GM15510 (cell line): ENCODE results near the gene TSPAN31.
A peak's percentile ranks its signal among the peaks of the same experiment; 100 is the strongest.

Experiments used
- POLR2A ChIP-seq: IDR thresholded peaks from 3 replicates; pipeline ENCODE4 v1.6.1; 2011; ENCODE audit warnings: borderline replicate concordance; ENCODE audit not compliant: insufficient read length; ENCODE audit errors: extremely low read depth

The TSPAN31 gene

DNA sequence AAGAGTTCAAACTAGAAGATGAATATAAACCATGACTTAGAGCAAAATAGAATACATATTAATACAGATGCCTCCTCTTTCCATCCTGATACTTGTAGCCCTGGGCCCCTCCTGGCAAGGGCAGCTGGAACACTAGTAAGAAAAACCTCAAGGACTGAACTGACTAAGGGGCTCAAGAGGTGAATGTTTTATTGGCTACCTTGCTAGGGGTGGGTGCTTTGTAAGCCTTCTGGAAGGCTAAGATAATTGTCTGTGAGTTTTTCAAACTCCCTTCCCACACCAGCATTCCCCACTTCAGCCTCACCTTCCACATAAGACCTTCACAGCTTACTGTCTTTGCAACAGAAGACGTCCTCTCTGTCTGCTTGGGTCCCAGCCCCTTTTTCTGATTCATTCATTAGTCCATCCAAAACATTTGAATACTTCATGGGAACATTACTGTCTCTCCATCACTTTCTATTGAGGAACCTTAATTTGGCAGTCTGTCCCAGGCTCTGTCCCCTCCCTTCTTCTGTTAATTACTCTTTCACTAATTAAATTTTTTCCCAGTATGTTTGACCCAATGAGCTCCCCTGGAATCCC lies 9.0 kb downstream of the TSPAN31 start:
- no peak for TF ChIP-seq POLR2A

DNA sequence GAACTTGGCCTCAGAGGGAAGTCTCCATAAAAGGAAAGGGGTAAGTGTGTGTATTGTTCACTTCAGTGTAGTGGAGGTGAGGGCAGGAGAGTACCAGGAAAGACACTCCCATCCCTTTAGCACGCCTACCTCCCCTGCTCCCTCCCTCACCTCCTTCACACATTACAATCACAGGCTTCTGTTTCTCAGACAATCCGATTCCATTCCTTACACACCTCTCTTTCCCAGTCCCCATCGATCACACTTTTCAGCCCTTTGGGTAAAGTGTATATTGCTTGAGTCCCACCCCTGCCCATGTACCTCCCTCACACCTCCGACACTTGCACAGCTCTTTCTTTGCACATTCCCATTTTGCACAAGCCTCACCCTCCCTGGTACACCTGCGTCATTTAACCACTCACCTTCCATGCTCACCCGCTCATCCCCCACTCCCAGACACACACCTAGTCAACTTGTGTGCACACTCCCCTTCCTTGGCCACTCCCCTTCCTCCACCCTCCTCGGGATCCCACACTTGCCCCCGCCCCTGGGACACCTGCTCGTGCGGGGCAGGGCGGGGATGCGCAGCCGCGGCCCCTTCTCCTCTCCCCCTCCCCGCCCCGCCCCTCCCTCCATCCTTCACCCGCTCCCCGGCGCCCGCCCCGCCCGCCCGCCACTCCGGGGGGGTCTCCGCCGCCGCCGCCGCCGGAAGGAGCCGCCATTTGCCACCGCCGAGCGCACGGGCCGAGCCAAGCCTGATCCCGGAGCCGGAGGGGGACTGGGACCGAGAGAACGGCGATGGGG lies 9.8 kb downstream of the TSPAN31 start, which contains the start of gene MARCHF9:
Gene MARCHF9, plus strand, starts transcription at position 693 of the 783 bp plus-strand sequence. CDS start 426 bp downstream, outside the sequence.
- peak; percentile 34 for TF ChIP-seq POLR2A

DNA sequence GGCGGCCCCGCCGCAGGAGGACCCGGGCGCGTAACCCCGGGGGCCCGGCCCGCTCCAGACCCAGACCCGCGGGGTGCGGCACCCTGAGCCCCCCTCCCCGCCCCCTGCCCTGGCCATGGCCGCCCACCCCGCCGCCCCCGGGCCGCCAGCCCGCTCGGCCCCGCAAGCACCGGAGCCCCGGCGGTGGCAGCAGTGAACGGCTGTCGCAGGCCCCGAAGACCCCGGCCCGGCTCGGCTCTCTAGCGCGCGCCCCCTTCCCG lies 10.3 kb downstream of the TSPAN31 start:
- no peak for TF ChIP-seq POLR2A

DNA sequence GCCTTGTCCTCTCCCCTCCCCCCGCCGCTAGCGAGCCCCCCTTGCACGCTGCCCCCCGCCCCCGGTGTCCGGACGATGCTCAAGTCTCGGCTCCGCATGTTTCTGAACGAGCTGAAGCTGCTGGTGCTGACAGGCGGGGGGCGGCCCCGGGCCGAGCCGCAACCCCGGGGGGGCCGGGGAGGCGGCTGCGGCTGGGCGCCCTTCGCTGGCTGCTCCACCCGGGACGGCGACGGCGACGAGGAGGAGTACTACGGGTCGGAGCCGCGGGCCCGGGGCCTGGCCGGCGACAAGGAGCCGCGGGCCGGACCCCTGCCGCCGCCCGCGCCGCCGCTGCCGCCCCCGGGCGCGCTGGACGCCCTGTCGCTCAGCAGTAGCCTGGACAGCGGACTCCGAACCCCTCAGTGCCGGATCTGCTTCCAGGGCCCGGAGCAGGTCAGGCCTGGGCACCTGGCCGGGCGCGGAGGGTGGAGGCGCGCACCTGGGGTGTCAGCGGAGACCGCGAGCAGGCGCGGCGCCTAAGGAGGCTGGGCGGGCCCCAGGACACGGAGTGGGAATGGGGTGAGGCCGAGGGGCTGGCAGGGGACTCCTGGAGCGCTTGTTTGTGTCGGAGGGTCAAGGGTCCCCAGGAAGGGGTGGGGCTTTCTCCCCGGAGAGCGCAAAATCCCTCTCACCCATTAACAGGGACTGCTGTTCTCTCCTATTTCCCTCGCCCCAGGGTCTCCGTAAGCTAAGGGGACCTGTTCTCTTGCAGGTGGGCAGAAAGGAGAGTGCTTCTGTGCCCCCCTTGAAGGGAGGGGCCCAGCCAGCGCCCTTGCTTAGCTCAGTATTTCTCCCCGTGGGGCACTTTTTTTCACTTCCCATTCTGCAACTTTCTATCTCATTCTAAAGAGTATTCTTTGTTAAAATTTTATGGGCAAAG lies 10.9 kb downstream of the TSPAN31 start:
- no peak for TF ChIP-seq POLR2A

DNA sequence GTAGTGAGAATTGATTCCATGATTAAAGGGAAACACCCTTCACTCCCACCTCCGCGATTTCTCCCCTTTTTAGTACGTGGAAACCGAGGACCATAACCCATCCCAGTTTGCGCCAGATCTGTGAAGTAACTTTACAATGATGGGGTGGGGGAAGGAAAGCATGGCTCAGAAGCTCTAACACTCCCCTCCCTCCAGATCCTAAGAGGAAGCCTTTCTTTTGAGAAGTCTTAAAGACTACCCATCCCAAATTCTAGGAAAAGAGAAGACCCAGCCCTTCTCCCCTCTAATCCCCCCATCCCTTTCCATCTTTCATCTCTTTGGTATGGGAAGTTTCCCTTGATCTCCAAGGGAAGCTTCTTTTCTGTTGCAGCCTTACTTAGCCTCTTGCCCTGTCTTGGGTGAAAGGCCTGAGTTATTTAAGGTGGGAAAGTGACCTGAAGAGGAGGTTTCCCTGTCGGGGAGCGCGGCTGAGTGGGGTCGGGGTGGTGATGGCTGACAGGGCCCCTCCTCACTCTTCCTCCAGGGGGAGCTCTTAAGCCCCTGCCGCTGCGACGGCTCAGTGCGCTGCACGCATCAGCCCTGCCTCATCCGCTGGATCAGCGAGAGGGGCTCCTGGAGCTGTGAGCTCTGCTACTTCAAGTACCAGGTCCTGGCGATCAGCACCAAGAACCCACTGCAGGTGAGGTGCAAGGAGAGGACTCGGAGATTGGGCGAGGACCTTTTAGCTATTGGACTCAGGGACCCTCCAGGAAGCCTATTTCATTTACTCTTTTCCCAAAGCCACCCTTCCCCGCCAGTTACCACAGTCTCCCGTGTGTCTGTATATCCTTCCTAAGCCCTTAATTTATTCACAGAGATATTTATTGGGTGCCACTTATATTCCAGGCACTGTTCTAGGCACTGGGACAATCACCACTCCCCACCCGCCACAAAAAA lies 11.8 kb downstream of the TSPAN31 start:
- no peak for TF ChIP-seq POLR2A

DNA sequence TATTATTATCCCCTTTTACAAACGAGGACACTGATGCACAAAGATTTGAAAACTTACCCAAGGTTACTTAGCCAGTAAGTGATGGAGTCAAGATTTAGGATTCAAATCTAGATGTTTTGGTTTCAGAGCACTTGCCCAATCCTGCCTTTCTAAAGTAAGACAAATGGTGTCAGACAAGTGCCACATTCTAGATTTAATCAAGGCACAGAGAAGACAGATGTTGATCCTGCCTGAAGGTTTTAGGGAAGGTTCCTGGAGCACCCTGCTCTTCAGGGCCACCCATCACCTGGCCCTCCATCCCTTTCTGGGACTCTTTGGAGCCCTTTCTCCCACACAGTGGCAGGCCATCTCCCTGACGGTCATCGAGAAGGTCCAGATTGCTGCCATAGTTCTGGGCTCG lies 12.9 kb downstream of the TSPAN31 start:
- TF ChIP-seq POLR2A, result no peak

DNA sequence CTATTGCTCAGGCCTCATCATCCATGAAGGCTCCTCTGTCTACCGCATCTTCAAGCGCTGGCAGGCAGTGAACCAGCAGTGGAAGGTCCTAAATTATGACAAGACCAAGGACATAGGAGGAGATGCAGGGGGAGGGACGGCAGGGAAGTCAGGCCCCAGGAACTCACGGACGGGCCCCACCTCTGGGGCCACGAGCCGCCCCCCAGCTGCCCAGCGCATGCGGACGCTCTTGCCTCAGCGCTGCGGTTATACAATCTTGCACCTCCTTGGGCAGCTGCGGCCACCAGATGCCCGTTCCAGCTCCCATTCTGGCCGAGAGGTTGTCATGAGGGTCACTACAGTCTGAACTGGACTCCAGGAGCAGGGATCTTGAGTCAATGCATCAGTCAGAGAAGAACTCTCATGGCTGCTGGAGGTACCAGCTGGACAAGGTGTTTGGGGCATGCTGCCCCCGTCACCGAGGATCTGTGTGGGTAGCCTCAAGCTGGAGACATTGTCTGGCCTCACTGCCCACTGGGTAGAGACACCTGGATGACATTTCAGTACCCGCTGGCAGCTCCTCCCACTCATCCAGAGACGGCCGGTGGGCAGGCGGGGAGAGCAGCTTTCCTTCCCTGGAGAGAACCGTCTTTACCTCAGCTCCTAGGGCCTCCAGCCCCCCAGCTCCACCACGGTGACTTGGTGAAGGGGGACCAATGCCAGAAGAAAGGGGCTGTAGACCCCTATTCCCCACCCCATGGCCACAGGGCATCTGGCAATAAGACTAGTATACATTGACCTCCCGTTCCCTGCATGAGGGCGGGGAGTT lies 13.9 kb downstream of the TSPAN31 start:
- no peak for TF ChIP-seq POLR2A

DNA sequence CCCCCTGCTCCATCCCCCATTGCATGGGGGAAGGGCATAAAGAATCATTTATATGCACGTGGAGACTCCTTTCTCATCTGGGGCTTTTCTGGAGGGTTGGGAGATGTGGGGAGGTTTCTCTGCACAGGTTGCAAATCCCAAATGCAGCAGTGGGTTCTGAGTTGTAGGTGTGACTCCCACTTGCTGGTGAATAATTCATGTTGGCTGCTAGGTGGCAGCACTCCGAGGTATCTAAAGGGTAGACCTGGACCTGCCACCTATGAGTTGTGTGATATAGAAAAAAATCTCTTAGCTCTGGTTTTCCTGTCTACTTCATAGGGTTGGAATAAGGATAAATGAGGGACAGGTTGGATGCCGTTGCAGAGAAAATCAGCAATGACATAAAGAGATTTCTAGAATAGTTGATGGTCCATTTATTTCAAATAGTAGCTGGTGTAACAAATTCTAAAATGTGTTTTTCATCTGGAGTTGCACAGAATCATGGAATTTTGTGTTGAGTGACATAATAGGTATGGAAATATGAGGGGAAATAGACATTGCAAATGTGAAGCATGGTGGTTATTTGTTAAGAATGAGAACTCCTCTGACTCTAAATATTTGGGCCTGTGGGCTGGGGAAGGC lies 14.6 kb downstream of the TSPAN31 start:
- no peak for TF ChIP-seq POLR2A

DNA sequence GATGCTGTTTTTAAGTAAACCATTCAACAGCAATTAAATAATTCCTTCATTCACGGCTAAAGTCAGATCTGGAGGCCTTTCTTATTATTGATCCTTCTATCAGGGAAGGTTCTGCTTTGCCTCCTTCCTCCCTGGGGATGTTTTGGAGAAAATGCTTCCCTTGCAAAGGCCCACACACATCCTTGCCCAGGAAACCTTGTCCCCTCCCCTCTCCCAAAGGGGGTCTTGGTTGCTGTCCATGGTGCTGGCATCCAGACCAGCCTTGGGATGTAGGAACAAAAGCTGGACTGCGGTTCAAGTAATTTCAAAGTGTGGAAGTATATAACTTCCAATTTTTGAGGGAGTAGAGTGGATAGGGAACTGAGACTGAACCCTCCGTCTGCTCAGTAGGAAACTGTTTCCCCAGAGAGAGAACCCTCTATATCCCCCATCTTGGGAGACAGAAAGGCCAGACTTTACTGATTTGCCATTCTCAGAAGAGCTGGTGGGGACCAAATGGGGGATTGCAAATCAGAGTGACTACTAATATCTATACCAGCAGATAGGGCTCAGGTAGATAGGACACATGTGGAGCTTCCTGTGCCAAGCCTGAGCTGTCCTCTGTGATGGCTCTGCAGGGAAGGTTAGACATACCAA lies 15.6 kb downstream of the TSPAN31 start:
- TF ChIP-seq POLR2A, result no peak

DNA sequence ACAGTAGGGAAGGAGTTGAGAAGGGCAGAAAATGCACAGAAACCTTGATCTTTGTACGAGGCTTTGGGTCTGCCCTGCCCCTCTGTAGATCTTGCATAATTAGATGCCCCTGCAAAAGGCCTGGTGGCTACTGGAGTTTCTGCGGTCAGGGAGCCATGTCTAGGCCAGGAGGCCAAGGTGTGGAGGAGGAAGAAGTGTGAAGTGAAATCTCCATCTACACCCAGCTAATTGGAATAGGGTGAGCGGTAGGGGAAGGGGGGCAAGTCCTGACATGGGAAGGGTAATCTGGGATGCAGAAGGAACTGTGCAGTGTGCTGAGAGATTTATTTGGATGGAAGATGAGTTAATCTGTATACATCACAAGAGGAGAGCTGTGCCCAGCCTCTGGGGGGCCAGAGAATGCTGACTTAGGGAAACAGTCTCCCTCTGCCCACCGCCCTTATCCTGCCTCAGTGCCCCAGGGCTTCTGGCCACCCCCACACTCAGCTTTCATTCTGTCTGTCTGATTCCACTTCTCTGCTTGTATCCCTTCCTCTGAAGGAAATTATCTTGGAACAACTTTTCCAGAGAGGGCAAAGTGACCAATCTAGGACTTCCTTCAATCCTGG lies 16.7 kb downstream of the TSPAN31 start:
- TF ChIP-seq POLR2A, result no peak

DNA sequence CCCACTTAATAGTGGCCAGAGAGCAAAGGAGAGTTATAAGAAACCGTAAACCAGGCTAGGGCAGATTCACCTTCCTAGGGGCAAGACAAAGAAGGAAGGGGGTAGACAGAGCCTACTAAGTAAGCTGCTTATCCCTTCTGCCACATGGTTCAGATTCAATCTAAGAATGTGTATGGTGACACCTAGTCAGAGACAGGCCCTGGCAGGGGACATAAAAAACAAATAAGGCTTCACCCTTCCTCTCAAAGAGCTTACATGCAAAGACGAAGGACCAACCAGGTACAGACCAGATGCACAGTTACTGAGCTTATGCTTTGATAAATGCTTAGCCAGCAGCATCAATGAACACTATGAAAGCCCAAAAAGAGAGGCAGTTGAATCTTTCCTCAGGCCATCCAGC lies 17.6 kb downstream of the TSPAN31 start:
- no peak for TF ChIP-seq POLR2A

DNA sequence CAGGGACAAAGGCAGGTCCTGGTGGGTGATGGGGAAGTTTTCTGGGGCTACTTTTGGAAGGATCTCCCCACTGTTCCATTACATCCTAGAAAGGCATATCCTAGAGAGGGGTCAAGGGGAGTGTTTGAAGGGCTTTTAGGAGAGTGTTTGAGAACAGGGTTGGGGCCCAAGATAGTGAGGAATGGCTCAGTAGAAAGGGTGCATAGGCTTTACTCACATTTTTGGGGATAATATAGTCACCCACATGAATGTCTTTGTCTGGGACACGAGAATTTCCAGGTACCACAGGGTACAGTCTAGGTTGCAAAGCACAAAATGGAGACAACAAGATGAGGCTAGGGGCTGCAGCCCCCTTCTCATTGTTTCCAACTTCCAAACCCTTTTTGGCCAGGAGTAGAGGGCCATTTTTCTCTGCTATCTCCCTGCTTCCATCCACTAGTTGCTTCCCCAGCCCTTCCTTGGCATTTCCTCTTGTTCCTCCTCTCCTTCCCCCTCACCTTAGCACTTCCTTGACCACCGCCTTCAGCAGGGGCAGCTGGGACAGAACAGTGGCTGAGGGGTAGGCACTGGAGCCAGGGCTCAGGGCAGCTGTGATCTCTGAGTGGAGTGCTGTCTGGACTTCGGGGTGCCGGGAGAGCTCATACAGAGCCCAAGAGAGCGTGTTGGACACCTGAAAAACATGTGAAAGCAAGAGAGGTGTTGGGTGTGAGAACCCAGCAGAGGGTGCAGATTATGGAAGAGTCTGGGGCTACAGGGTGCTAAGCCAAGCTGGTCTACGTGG lies 19.2 kb downstream of the TSPAN31 start:
- no peak for TF ChIP-seq POLR2A
